B cell (primary cell): ENCODE measurements around the gene RAI1. TPM values are rescaled to one million over a fixed set of nuclear protein-coding genes. Genes with fewer than 3 reads are reported as not detected.
A peak's percentile ranks its signal among the peaks of the same experiment; 100 is the strongest.

Source experiments
- ATAC-seq: fragments of 200-7000 bp; cut with Tn5 transposase; one replicate; pipeline ENCODE4 v1.10.0; 2021; ENCODE audit warnings: low read depth, mild to moderate bottlenecking, moderate number of reproducible peaks, moderate library complexity
- CTCF ChIA-PET: fragments of 350-600 bp; sonication (Branson Sonifier 250); formaldehyde crosslinking; loops from one replicate; lab custom pipeline; 2021; ENCODE audit warnings: antibody characterized with exemption, inconsistent platforms; lab: Charles Lee
- POLR2A ChIA-PET: fragments of 350-600 bp; sonication (Branson Sonifier 250); formaldehyde crosslinking; loops from one replicate; lab custom pipeline; 2021; ENCODE audit warnings: antibody characterized with exemption; lab: Charles Lee
- DNase-seq: peaks from one replicate; pipeline ENCODE4 v3.0.0; 2013
- H2AFZ ChIP-seq: 2 replicates; pipeline ENCODE4 v1.6.1; 2012; ENCODE audit warnings: mild to moderate bottlenecking, low read depth, low read length; ENCODE audit not compliant: insufficient read depth, poor library complexity, severe bottlenecking
- H3K27ac ChIP-seq, 2 donors: 1 replicate in 1 of 2; 2 replicates in 1 of 2; pipeline ENCODE4 v1.5.1; 2012 to 2013; ENCODE audit warnings: low read length in 2 of 2, mild to moderate bottlenecking in 2 of 2, moderate library complexity in 1 of 2
- H3K27me3 ChIP-seq, 4 experiments: fragments of 200-600 bp in 1 of 4; sonication (generic) in 1 of 4; replicated peaks in 1 of 4; 1 replicate in 2 of 4; 2 replicates in 2 of 4; pipeline versions ENCODE4 v1.6.1 to v1.7.0; 2013 to 2016; ENCODE audit warnings: low read length in 3 of 4, mild to moderate bottlenecking in 2 of 4, mixed read lengths in 1 of 4, moderate library complexity in 1 of 4; ENCODE audit not compliant: insufficient read depth in 4 of 4, control insufficient read depth in 3 of 4; ENCODE audit errors: control extremely low read depth in 1 of 4
- H3K36me3 ChIP-seq, 2 experiments: replicated peaks in 1 of 2; 1 replicate in 1 of 2; 2 replicates in 1 of 2; pipeline versions ENCODE4 v1.6.1 to v1.7.1; 2013; ENCODE audit warnings: low read length in 1 of 2; ENCODE audit not compliant: insufficient read depth in 2 of 2, control insufficient read depth in 1 of 2; ENCODE audit errors: control extremely low read depth in 1 of 2, extremely low read depth in 1 of 2
- H3K4me1 ChIP-seq, 2 donors: fragments of 200-600 bp in 1 of 2; sonication (generic) in 1 of 2; 1 replicate in 1 of 2; 2 replicates in 1 of 2; pipeline versions ENCODE4 v1.5.1 to v1.6.1; 2013 to 2017; ENCODE audit warnings: low read length in 2 of 2; ENCODE audit not compliant: control insufficient read depth in 2 of 2, insufficient read depth in 2 of 2
- H3K4me2 ChIP-seq: replicated peaks from 2 replicates; pipeline ENCODE3; 2012; ENCODE audit warnings: mild to moderate bottlenecking, low read depth, low read length; ENCODE audit not compliant: poor library complexity, severe bottlenecking
- H3K4me3 ChIP-seq, 5 experiments: fragments of 200-600 bp in 1 of 5; sonication (generic) in 1 of 5; 1 replicate in 3 of 5; 2 replicates in 2 of 5; pipeline versions ENCODE4 v1.5.1 to v1.7.0; 2011 to 2016; ENCODE audit warnings: low read length in 4 of 5, mild to moderate bottlenecking in 4 of 5, low read depth in 2 of 5, control low read depth in 1 of 5, moderate library complexity in 1 of 5; ENCODE audit not compliant: insufficient read depth in 1 of 5; ENCODE audit errors: control extremely low read depth in 1 of 5, extremely low read depth in 1 of 5
- H3K79me2 ChIP-seq: fragments of 200-600 bp; sonication (generic); one replicate; pipeline ENCODE4 v1.6.0; 2016; ENCODE audit warnings: low read length; ENCODE audit not compliant: control insufficient read depth, insufficient read depth
- H3K9ac ChIP-seq: fragments of 200-600 bp; sonication (generic); 2 replicates; pipeline ENCODE4 v1.6.1; 2017; ENCODE audit warnings: mild to moderate bottlenecking, low read length, moderate library complexity
- H3K9me3 ChIP-seq, 3 donors: one replicate each; pipeline versions ENCODE4 v1.6.1 to v1.7.1; 2013; ENCODE audit warnings: low read length in 2 of 3; ENCODE audit not compliant: control insufficient read depth in 2 of 3, insufficient read depth in 1 of 3; ENCODE audit errors: control extremely low read depth in 1 of 3
- H4K20me1 ChIP-seq: 2 replicates; pipeline ENCODE4 v1.6.0; 2012; ENCODE audit warnings: mild to moderate bottlenecking, low read length; ENCODE audit not compliant: insufficient read depth, control insufficient read depth, poor library complexity, severe bottlenecking
- H3K27ac Mint-ChIP-seq: one replicate; pipeline ENCODE4 v1.8.0; 2021; ENCODE audit warnings: mixed read lengths
- H3K27me3 Mint-ChIP-seq: one replicate; pipeline ENCODE4 v1.8.0; 2021; ENCODE audit warnings: mixed read lengths
- H3K4me1 Mint-ChIP-seq: one replicate; pipeline ENCODE4 v1.8.0; 2021; ENCODE audit warnings: mixed read lengths
- H3K4me3 Mint-ChIP-seq: one replicate; pipeline ENCODE4 v1.8.0; 2021; ENCODE audit warnings: mixed read lengths
- H3K9me3 Mint-ChIP-seq: one replicate; pipeline ENCODE4 v1.8.0; 2022; ENCODE audit warnings: mixed read lengths; ENCODE audit not compliant: insufficient read depth
- CTCF ChIP-seq: fragments of 200-600 bp; IDR thresholded peaks from one replicate; pipeline ENCODE4 v1.8.0; 2022; ENCODE audit warnings: antibody characterized with exemption, mild to moderate bottlenecking
- EZH2 ChIP-seq: IDR thresholded peaks from 2 replicates; pipeline ENCODE4 v1.6.1; 2012; ENCODE audit warnings: borderline replicate concordance, low read depth, mild to moderate bottlenecking, moderate library complexity, low read length; ENCODE audit not compliant: insufficient read depth, poor library complexity, severe bottlenecking
- WGBS: methylation state at CpG from one replicate; pipeline ENCODE4 v1.1.5; 2013; ENCODE audit warnings: missing lambda C conversion rate; ENCODE audit not compliant: insufficient coverage; 5-methylcytosine and 5-hydroxymethylcytosine counted together
- intact Hi-C: fragments of 100-400 bp; cut with micrococcal nuclease; formaldehyde crosslinking; loops from one replicate; pipeline ENCODE4 v1.10.0; 2022
- polyA plus RNA-seq: library from polyadenylated mRNA; depleted of rRNA; stranded (reverse); fragments of >200 nt; gene quantifications from 2 replicates; pipeline ENCODE4 v1.2.3, GENCODE V29; 2012
- total RNA-seq, 2 donors: library from RNA; stranded (reverse); fragments of 120-200 nt in 1 of 2; gene quantifications; 1 replicate in 1 of 2; 2 replicates in 1 of 2; pipeline versions ENCODE4 v1.2.3 to v1.2.4, GENCODE V29; 2013 to 2022

The RAI1 gene
- total and polyA plus RNA-seq, 2 donors (not counting 1 experiment from before 2014, with no cell fraction given): 4.7 to 34.0 TPM

DNA sequence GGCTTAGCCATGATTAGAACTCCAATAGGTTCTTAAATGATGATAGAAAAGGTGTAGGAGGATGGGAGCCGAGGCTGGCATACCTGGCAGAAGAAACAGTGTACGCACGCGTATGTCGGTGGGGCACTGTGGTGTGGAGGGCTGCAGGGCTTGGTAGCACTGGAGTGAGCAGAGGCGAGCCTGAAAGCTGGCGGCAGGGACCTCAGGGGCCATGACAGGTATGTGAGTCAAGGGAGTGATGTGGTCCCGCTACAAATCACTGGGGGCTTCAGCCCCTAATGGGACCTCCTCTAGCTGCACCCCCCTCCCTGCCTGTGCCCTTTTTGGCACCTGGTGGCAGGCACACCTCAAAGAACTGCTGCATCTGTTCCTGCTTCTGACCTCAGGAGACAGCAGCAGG, 67.3 kb downstream of the RAI1 start:
- Histone ChIP-seq H3K27ac (peak overlapping the region; percentile 56 to 77), H3K4me1 (peaks cover 50 to 53% of the 10 kb centered on the region in 2 donors), H3K4me2 (peak overlapping the region; percentile 81), H2AFZ (peak overlapping the region; percentile 66), H3K27me3 (no peaks in the 10 kb centered on the region), H3K9ac (peak overlapping the region; percentile 65), H3K4me3 (peak overlapping the region in 4 of 5 experiments; percentile 41 to 68 (median 54)), H3K36me3 (no peaks in the 10 kb centered on the region), H3K79me2 (peaks cover 35% of the 10 kb centered on the region), H3K9me3 (peaks cover 0 to 9% (median 0%) of the 10 kb centered on the region in 3 donors), H4K20me1 (no peaks in the 10 kb centered on the region)
- WGBS: 53% methylated on average over 8 of the region's 8 CpGs
- no peak for DNase-seq
- Mint-ChIP-seq H3K27me3 (no peaks in the 10 kb centered on the region), H3K4me3 (peak overlapping the region; percentile 92), H3K27ac (peak overlapping the region; percentile 94), H3K4me1 (peaks cover 56% of the 10 kb centered on the region), H3K9me3 (no peaks in the 10 kb centered on the region)
- no peak for ATAC-seq
- intact Hi-C loops: no loop called here
- no peak for TF ChIP-seq EZH2
- TF ChIP-seq CTCF: no peak
- POLR2A ChIA-PET: interaction anchor here (0.6 to 0.9 kb wide), 3 partner anchors 10 to 77 kb away, joined by 4 to 5 read pairs (median 4); no protein-coding TSS in a partner anchor
- CTCF ChIA-PET: interaction anchor here (0.6 to 2.2 kb wide), 3 partner anchors 9 to 19 kb away, joined by 3 to 6 read pairs (median 3); no protein-coding TSS in a partner anchor

GRCh38 chr17:17749025-17749772, 67.9 kb downstream of the RAI1 start:
- no peaks in the 10 kb centered on the region for H3K27me3 ChIP-seq
- H3K9me3 ChIP-seq: peaks cover 0 to 9% (median 0%) of the 10 kb centered on the region in 3 donors
- peak overlapping the region; percentile 81 for H3K4me2 ChIP-seq
- H2AFZ ChIP-seq: peak overlapping the region; percentile 66
- no peaks in the 10 kb centered on the region for H3K9me3 Mint-ChIP-seq
- no peaks in the 10 kb centered on the region for H3K27me3 Mint-ChIP-seq
- H3K4me1 Mint-ChIP-seq: peaks cover 60% of the 10 kb centered on the region
- whole genome bisulfite sequencing: 49% methylated on average over 17 of the region's 17 CpGs
- peak overlapping the region in 4 of 5 experiments; percentile 41 to 68 (median 54) for H3K4me3 ChIP-seq
- intact Hi-C loops: no loop called here
- peak overlapping the region; percentile 65 for H3K9ac ChIP-seq
- ChIA-PET POLR2A (interaction anchor here (0.5 to 0.9 kb wide), 4 partner anchors 11 to 570 kb away, joined by 4 to 5 read pairs (median 4); no protein-coding TSS in a partner anchor), CTCF (interaction anchor here (0.6 to 2.2 kb wide), 4 partner anchors 9 to 64 kb away, joined by 3 to 6 read pairs (median 3); no protein-coding TSS in a partner anchor)
- peak; percentile 73 for DNase-seq
- peak overlapping the region; percentile 56 to 77 for H3K27ac ChIP-seq
- no peaks in the 10 kb centered on the region for H4K20me1 ChIP-seq
- peaks cover 35% of the 10 kb centered on the region for H3K79me2 ChIP-seq
- no peaks in the 10 kb centered on the region for H3K36me3 ChIP-seq
- peaks cover 53 to 59% of the 10 kb centered on the region in 2 donors for H3K4me1 ChIP-seq
- peak overlapping the region; percentile 94 for H3K27ac Mint-ChIP-seq
- H3K4me3 Mint-ChIP-seq: peak overlapping the region; percentile 92
- TF ChIP-seq CTCF: no peak
- no peak for TF ChIP-seq EZH2
- ATAC-seq: no peak
